GM23248 (cell line): ENCODE measurements around the gene ZNF555. TPM values are rescaled to one million over a fixed set of nuclear protein-coding genes. Genes with fewer than 3 reads are reported as not detected.

Experiments used
- DNase-seq: peaks from one replicate; pipeline ENCODE4 v3.0.0-alpha.2; 2015
- H2AFZ ChIP-seq: fragments of 200-600 bp; sonication (generic); 2 replicates; pipeline ENCODE4 v1.6.1; 2016; ENCODE audit warnings: antibody characterized with exemption
- H3F3A ChIP-seq: fragments of 200-600 bp; sonication (generic); 2 replicates; pipeline ENCODE4 v1.6.1; 2016; ENCODE audit warnings: mild to moderate bottlenecking, antibody characterized with exemption, mixed run types; ENCODE audit not compliant: insufficient read depth
- H3K27ac ChIP-seq: fragments of 200-600 bp; sonication (generic); 2 replicates; pipeline ENCODE4 v1.5.1; 2016; ENCODE audit warnings: mild to moderate bottlenecking
- H3K27me3 ChIP-seq: fragments of 200-600 bp; sonication (generic); replicated peaks from 2 replicates; pipeline ENCODE4 v1.6.1; 2016; ENCODE audit warnings: mild to moderate bottlenecking; ENCODE audit not compliant: insufficient read depth
- H3K36me3 ChIP-seq: fragments of 200-600 bp; sonication (generic); 2 replicates; pipeline ENCODE4 v1.6.1; 2016; ENCODE audit warnings: low read depth, mild to moderate bottlenecking
- H3K4me1 ChIP-seq: fragments of 200-600 bp; sonication (generic); 2 replicates; pipeline ENCODE4 v1.6.1; 2016; ENCODE audit warnings: mild to moderate bottlenecking; ENCODE audit not compliant: insufficient read depth
- H3K4me2 ChIP-seq: fragments of 200-600 bp; sonication (generic); one replicate; pipeline ENCODE4 v1.6.1; 2016; ENCODE audit warnings: mild to moderate bottlenecking; ENCODE audit not compliant: unreplicated experiment
- H3K4me3 ChIP-seq: fragments of 200-600 bp; sonication (generic); 2 replicates; pipeline ENCODE4 v1.5.1; 2016; ENCODE audit warnings: mild to moderate bottlenecking
- H3K79me2 ChIP-seq: fragments of 200-600 bp; sonication (generic); 2 replicates; pipeline ENCODE4 v1.6.1; 2016; ENCODE audit warnings: mild to moderate bottlenecking; ENCODE audit not compliant: insufficient read depth
- H3K9ac ChIP-seq: fragments of 200-600 bp; sonication (generic); 2 replicates; pipeline ENCODE4 v1.6.1; 2016; ENCODE audit warnings: mild to moderate bottlenecking
- H3K9me2 ChIP-seq: fragments of 200-600 bp; sonication (generic); 2 replicates; pipeline ENCODE4 v1.6.1; 2016; ENCODE audit warnings: mixed run types, mild to moderate bottlenecking, moderate library complexity; ENCODE audit not compliant: insufficient read depth
- H3K9me3 ChIP-seq: fragments of 200-600 bp; sonication (generic); one replicate; pipeline ENCODE4 v1.6.1; 2017; ENCODE audit warnings: low read depth
- H4K20me1 ChIP-seq: fragments of 200-600 bp; sonication (generic); 2 replicates; pipeline ENCODE4 v1.6.0; 2016; ENCODE audit not compliant: insufficient read depth
- EZH2 ChIP-seq: fragments of 200-600 bp; sonication (generic); IDR thresholded peaks from 2 replicates; pipeline ENCODE4 v1.6.1; 2018; ENCODE audit warnings: antibody characterized with exemption, mild to moderate bottlenecking; ENCODE audit not compliant: insufficient read depth, poor library complexity, severe bottlenecking
- EZH2phosphoT487 ChIP-seq: fragments of 200-600 bp; sonication (generic); IDR thresholded peaks from 2 replicates; pipeline ENCODE4 v1.6.1; 2018; ENCODE audit warnings: antibody characterized with exemption, moderate library complexity, mild to moderate bottlenecking, low read depth; ENCODE audit not compliant: insufficient read depth
- WGBS, 2 experiments: methylation state at CpG; one replicate each; pipeline ENCODE4 v1.1.6; 2015 to 2017; ENCODE audit warnings: low lambda C conversion rate in 2 of 2, low coverage in 1 of 2; ENCODE audit errors: missing lambda C conversion rate in 2 of 2; 5-methylcytosine and 5-hydroxymethylcytosine counted together
- in situ Hi-C: fragments of 300-500 bp; cut with MboI; formaldehyde crosslinking; loops from 2 replicates; pipeline ENCODE4 v1.15.0; 2020
- polyA plus RNA-seq: library from polyadenylated mRNA; unstranded; fragments of >200 nt; fragmentation: Nextera tagmentation; extraction: Ambion mirVana; gene quantifications from 2 replicates; pipeline ENCODE4 v1.2.1, GENCODE V29; 2016
- total RNA-seq: library from RNA; depleted of rRNA; stranded (reverse); fragments of >200 nt; shearing (Covaris generic); gene quantifications from 2 replicates; pipeline ENCODE4 v1.2.3, GENCODE V29; 2014

ZNF555 gene
- total and polyA plus RNA-seq, 2 experiments from 2014 or later = 4.3 to 6.2 TPM

DNA sequence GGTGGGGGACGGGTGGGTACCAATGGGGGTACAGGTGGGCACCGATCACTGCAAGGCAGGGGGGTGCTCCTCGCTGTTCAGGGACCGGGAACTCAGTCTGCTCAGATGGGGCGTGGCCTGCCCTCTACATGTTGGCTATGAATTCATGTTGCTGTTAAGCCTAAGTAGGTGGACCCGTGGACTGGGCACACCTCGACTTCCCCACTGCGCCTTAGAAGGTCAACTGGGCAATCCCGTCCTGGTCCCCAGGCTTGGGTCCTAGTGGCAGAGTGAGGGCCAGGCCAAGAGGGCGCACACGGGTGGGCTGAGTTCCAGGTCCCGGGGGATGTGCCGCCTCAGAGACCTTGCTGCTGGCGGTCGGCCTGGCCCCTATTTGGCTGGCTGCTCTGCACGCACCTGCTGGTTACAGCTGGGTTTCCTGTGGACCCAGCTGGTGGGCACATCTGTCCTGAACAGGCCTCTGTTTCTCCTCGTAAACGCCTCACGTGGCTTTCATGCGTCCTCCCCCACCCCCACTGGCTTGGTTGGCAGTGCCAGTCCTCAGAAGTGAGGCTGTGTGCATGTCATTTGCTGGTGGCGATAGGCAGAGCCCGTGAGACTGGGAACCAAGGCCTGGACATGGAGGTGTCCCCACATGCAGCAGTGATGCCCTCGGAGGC is 35.2 kb upstream of the ZNF555 start:
- H3K4me3 ChIP-seq = no peak overlapping the region
- H3F3A ChIP-seq = no peaks in the 10 kb centered on the region
- H3K9me3 ChIP-seq = no peaks in the 10 kb centered on the region
- no peak for DNase-seq
- H3K27ac ChIP-seq = no peak overlapping the region
- in situ Hi-C loops = no loop called here
- WGBS, 2 experiments = 94 to 95% methylated on average over 19 to 23 of the region's 23 CpGs
- no peak overlapping the region for H3K9ac ChIP-seq
- no peak overlapping the region for H2AFZ ChIP-seq
- H3K4me1 ChIP-seq = no peaks in the 10 kb centered on the region
- TF ChIP-seq EZH2 = no peak
- no peak for TF ChIP-seq EZH2phosphoT487
- no peaks in the 10 kb centered on the region for H3K27me3 ChIP-seq
- no peaks in the 10 kb centered on the region for H3K79me2 ChIP-seq
- no peaks in the 10 kb centered on the region; the same call in 1 of the 2 replicates for H3K36me3 ChIP-seq
- H3K4me2 ChIP-seq = no peak overlapping the region
- H4K20me1 ChIP-seq = no peaks in the 10 kb centered on the region
- H3K9me2 ChIP-seq = no peaks in the 10 kb centered on the region

- Histone ChIP-seq H3K36me3 (no peaks in the 10 kb centered on the region; the same call in 1 of the 2 replicates), H3K4me1 (no peaks in the 10 kb centered on the region), H4K20me1 (no peaks in the 10 kb centered on the region), H3K9ac (no peak overlapping the region), H3K27ac (no peak overlapping the region), H3K9me3 (no peaks in the 10 kb centered on the region), H3K4me3 (no peak overlapping the region), H3K79me2 (no peaks in the 10 kb centered on the region), H3K27me3 (no peaks in the 10 kb centered on the region), H3K9me2 (no peaks in the 10 kb centered on the region), H3K4me2 (no peak overlapping the region), H2AFZ (no peak overlapping the region), H3F3A (no peaks in the 10 kb centered on the region)
- 94 to 96% methylated on average over 24 to 34 of the region's 34 CpGs for whole genome bisulfite sequencing, 2 experiments
- TF ChIP-seq EZH2 (no peak), EZH2phosphoT487 (no peak)
- DNase-seq = no peak
- in situ Hi-C loops = no loop called here
Measured at GRCh38 chr19:2806736-2807378, 34.4 kb upstream of the ZNF555 start.

DNA sequence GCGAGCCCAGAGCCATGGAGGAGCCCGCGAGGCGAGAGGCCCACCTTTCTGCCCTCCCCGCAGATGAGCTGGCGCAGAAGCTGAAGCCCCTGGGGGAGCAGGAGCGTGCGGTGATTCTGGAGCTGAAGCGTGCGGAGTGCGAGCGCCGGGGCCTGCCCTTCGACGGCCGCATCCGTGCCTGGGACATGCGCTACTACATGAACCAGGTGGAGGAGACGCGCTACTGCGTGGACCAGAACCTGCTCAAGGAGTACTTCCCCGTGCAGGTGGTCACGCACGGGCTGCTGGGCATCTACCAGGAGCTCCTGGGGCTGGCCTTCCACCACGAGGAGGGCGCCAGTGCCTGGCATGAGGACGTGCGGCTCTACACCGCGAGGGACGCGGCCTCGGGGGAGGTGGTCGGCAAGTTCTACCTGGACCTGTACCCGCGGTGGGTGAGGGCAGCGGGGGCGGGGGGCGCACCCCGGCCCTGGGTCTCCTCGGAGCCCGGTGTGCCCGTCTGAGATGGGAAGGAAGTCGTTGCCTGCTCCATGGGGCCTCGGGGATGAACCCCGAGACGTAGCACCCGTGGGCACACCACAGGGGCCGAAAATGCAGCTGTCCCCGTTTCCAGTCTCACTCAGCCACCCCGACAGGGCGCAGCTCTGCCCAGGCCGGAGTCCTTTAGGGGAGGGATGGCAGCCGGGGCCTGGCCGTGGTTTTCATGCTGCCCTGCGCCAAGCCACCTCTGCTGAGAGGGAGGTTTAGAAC is 33.7 kb upstream of the ZNF555 start:
- H3K27ac ChIP-seq = no peak overlapping the region
- H2AFZ ChIP-seq = no peak overlapping the region
- no peaks in the 10 kb centered on the region for H3K79me2 ChIP-seq
- no peak overlapping the region for H3K4me3 ChIP-seq
- no peak for DNase-seq
- H4K20me1 ChIP-seq = no peaks in the 10 kb centered on the region
- no peaks in the 10 kb centered on the region for H3K27me3 ChIP-seq
- no peak overlapping the region for H3K9ac ChIP-seq
- 96 to 98% methylated on average over 37 to 56 of the region's 56 CpGs for WGBS, 2 experiments
- H3K9me2 ChIP-seq = no peaks in the 10 kb centered on the region
- H3K4me2 ChIP-seq = no peak overlapping the region
- H3K9me3 ChIP-seq = no peaks in the 10 kb centered on the region
- no peaks in the 10 kb centered on the region for H3K4me1 ChIP-seq
- TF ChIP-seq EZH2phosphoT487 = no peak
- no peak for TF ChIP-seq EZH2
- H3F3A ChIP-seq = no peaks in the 10 kb centered on the region
- in situ Hi-C loops = no loop called here
- no peaks in the 10 kb centered on the region; the same call in 1 of the 2 replicates for H3K36me3 ChIP-seq

DNA sequence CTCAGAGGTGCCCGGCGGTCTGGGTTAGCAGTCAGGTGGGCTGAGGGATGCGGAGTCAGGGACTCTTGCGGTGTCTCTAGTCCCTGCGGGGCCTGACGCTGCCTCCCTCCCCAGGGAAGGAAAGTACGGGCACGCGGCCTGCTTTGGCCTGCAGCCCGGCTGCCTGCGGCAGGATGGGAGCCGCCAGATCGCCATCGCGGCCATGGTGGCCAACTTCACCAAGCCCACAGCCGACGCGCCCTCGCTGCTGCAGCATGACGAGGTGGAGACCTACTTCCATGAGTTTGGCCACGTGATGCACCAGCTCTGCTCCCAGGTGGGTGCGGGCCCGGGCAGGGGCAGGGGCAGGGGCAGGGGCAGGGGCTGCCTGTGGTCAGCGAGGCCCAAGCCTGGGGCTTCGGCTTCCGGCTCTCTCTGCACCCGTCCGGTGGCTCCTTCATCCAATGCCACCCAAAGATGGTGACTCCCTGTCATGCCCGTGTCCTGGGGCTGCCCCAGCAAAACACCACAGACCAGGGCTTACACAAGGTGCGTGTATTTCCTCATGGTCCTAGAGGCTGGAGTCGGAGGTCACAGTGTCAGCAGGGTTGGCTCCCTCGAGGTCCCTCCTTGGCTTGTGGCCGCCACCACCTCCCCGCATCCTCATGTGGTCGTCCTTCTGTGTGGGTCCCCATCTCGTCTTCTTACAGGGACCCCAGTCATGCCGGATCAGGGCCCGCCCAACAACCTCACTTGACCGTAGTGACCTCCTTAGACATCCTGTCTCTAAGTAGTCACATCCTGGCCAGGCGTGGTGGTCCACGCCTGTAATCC is 32.9 kb upstream of the ZNF555 start:
- no peaks in the 10 kb centered on the region for H3F3A ChIP-seq
- no peaks in the 10 kb centered on the region for H3K79me2 ChIP-seq
- in situ Hi-C loops = no loop called here
- H3K9me3 ChIP-seq = no peaks in the 10 kb centered on the region
- H3K27ac ChIP-seq = no peak overlapping the region
- DNase-seq = no peak
- H4K20me1 ChIP-seq = no peaks in the 10 kb centered on the region
- 95 to 97% methylated on average over 32 to 40 of the region's 41 CpGs for WGBS, 2 experiments
- no peaks in the 10 kb centered on the region for H3K4me1 ChIP-seq
- TF ChIP-seq EZH2phosphoT487 = no peak
- no peak for TF ChIP-seq EZH2
- no peaks in the 10 kb centered on the region for H3K9me2 ChIP-seq
- no peak overlapping the region for H3K4me3 ChIP-seq
- no peak overlapping the region for H2AFZ ChIP-seq
- H3K9ac ChIP-seq = no peak overlapping the region
- no peaks in the 10 kb centered on the region for H3K27me3 ChIP-seq
- no peak overlapping the region for H3K4me2 ChIP-seq
- H3K36me3 ChIP-seq = no peaks in the 10 kb centered on the region; the same call in 1 of the 2 replicates
